ENCODE results near the gene ST6GAL1.

The ST6GAL1 gene

DNA sequence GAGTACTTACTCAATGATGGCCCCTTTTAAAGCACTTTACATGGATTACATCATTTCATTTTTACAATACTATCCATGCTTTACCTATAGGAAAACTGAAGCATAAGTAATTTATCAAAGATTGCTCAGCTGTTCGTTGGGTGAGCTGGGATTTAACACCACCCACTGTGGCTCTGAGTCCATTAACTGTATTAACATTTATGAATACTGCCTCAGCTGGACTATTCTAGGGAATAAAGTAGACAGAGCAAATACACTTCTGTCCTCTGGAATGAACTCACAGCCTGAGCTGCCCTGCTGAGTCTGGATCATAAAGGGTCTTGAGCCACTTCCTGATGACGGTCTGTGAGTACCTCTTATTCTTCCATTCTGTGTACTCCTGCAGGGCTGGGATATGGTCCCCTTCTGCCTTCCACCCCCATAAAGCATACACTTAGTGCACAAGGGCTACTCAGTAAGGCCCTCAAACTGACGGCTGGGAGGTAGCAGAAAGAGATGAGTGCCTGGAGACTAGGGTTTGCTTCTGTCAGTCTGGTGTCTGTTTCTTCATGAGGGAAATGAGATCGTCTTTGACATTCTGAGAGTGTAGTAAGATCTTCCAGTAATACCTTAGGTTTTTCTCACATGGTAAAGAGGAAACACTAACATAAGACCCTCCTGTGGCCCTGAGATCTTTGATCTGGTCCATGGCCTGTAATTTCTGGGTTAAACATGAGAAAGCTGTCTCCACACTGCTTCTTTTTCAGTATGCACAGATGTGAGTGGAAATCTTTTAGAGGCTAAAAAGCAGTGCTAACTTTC, 12.6 kb upstream of the ST6GAL1 start:
- no peak for DNase-seq

DNA sequence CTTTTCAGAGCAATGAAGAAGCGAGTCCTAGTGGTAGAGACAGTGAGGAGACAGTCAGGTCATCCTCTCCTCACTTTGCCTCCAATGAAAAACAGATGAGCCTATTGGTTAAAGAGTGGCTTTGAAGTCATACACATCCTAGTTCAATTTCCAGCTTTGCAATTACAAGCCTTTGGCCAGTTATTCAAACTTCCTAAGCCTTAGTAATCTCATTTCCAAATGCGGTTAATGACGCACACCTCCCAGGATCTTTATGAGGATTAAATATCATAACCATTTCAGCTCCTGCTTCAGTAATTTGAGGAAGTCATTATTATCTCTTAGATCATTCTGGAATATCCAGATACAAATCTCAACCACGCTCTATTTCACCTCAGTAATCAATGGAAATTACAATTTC, 10.0 kb upstream of the ST6GAL1 start:
- DNase-seq = no peak

DNA sequence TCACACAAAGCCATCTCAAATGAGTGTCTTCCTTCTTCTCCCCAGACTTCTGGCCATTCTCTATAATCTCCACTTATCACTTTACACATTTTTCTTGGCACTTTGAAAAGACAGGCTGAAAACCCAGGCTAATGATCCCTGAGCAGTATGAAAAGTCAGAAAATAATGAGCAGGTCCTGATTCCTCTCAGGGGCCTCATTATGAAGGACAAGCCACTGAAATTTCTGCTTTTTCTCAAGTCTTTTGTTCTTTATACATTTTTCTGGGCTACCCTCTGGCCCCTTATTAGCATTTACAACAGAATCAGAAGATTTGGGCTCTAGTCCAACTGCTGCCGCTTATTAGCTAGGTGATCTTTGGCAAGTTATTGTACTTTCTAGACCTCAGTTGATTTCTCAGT, 9.5 kb upstream of the ST6GAL1 start:
- no peak for DNase-seq

DNA sequence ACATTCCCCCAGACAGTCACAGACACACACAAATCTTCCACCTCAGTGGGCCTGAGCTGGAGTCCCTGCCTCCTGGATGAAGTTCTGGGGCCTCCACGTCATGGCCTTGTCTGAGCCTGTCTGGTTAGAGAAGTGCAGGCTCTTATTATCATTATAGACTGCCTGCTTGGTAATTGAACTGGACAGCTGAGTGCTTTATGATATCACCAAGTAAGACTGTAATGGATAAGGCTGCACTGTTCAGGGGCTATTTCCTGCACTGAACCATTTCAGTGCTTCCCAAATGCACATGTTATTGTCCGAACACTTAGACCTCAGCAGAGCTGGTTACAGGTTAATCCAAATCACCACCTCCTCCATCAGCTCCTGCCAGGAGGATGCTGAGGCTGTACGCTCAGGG, 8.7 kb upstream of the ST6GAL1 start:
- no peak for DNase-seq

DNA sequence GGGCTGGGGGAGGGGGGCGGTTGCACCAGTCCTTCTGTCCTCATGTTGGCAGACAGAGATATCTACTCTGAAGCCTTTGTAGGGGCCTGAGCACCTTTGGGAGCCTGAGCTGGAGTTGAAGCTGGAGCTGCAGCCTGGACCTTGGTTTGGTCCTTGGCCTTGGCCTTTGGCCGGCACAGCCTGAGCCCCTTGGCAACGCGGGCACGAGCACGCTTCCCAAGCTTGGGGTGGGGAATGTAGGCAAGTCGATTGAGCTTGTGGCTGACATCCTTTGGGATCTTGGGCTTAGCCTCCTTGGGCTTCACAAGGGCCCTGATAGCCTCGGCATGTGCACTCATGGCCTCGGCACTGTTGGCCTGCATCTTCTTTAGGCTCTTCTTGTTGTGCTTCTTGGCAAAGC, 8.1 kb upstream of the ST6GAL1 start:
- no peak for DNase-seq

DNA sequence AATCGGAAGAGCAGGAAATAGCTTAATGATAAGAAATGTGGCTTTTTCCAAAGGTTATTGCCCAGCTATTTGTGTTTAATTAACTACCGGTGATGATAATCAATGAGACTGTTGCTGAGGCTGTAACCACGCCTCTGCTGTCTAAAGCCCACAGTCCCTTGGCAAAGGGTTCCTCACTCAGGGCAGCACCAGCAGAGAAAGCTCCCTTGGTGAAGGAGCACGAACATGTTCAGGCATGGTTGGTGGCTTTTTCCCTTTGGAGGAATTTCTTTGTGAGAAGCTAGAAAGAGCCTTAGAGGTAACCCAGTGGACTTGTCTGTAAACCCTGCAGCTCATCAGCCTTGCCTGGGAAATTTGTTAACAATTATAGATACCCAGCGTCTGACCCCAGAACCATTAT, 7.5 kb upstream of the ST6GAL1 start:
- no peak for DNase-seq

DNA sequence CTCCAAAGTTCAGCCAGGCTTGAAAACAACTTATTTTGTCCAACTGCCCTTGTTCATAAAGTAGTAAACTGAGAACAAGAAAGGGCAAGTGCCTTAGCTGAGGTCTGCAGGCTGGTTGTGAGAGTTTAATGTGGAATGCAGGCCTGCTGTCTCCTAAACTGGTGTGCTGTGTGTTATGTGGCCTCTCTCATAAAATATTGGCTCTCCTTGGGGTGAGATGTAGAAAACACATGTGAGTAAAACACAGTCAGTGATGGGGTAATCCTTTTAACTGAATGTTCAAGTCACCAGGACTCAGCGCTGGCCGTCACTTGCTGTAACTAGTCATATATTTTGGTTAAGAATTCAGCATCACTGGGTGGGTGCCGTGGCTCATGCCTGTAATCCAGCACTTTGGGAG, 7.1 kb upstream of the ST6GAL1 start:
- DNase-seq = no peak

DNA sequence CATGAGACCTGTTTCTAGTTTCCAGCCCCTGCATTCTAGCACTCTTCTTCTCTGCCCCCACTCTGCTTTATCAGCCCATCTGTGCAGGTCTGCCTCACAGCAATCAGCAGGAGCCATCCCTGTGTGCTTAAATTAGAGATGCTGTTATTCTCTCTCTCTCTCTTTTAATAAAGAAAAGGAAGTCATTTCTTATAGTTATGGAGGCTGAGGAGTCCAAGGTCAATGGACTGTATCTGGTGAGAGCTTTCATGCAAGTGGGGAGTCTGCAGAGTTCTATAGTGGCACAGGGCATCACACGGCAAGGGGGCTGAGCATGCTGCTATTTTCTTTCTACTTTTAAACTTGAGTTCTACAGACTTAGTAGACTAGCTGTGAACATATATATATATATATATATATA, 4.5 kb upstream of the ST6GAL1 start:
- no peak for DNase-seq

DNA sequence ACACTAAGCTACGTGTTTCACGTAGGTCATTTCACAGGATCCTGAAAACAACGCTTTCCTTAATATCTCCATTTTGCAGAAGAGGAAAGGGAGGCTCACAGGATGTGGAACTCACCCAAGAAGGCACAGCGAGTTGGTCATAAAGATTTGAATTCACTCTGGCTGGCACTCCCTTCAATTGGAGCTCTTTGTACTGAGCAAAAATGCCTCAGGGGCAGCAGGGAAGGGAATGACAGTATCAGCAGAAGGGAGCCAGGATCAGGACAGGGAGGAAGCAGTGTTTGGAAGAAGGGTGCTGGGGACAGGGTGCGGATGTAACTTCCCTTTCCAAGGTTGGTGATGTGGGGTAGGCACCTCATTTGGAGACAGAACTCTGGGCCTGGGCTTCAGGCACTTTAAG, 1.1 kb upstream of the ST6GAL1 start:
- DNase-seq = no peak

DNA sequence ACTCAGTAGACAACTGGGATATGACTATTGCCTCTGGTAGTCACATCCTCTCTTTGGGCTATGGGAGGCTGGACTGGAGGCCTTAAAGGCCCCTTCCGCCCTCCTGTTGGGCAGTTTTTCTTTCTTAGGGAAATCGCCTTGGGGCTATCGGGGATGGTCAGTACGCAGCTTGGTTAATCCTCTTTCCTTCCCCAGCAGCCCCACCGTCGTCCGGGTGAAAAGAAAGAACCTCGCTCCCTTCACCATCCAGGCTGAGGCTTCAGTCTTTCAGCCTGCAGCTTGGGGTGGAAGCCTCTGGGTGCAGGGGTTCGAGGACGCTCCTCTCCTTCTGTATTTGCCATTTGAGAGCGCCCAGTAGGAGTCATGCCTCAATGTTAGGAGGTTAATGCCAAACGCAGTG, 641 bp upstream of the ST6GAL1 start:
- no peak for DNase-seq

DNA sequence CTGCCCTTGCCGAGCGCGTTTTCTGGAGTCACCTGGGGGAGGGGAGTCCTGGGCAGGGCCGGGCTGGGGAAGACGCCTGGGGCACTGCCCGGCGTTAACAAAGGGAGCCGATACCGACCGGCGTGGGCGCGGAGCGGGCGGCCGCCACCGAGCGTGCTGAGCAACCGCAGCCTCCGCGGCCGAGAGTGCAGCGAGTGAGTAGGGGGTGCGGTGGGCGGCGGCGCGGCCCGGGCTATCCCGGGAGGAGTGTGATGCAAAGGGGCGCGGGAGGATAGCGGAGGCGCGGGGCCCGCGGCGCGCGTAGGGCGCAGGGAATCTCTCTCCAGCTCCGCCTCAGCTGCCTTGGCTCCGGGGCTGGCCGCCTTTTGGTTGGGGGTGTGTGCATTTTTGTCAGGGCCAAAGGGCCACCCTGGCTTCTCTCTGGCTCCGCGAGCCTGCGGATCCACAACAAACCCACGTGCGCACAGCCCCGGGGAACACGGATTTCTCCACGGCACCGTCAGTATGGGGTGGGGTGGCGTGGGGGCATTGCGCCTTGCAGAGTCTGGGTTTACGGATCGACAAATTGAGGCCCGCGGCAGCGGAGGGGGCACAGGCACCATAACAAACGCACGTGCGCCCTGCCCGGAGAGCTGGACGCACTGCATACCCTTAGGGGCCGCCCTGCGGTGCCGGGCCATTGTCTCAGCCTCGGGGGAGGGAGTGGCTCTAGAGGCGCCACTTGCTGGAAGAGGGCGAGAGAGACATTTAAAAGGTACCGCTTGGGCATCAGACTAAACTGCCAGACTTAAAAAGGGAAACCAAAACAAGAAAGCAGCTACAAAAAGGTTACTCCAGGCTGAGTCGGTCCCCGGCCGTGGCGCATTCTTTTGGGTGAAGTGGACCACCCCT, 560 bp downstream of the ST6GAL1 start:
- no peak for DNase-seq

DNA sequence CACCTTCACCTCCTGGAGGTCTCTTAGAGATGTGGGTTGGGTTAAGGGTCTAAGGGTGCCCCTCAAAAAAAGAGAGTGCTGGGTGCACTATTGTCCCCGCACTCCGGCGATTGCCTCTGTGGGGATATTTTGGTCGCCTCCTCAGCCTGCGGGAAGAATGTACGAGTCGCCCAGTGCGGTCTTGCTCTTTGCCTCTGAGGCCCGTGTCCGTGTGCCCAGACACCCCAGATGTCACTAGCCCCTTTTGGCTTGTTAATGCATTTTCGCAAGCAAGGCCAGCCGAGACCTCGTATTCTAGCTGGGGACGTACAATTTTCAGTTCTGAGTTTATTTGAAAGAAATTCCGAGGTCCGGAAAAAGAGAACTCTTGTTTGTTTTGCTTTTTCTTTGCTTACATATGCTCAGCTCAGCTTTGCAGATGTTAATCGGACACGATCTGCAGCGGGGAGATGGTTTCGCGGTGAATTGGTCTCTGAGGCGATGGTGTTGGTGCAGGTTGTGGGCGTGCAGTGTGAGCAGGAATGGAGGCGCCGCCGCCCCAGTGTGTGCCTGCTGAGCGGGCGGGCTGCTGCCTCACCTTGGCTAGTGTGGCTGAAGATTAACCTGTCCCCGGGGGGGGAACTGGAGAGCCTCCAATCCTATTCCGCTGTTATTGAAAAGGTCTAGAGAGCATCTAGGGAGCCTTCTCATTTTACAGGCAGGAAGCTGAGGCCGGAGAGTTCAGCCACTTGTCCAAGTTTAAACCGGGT, 1.4 kb downstream of the ST6GAL1 start:
- no peak for DNase-seq

DNA sequence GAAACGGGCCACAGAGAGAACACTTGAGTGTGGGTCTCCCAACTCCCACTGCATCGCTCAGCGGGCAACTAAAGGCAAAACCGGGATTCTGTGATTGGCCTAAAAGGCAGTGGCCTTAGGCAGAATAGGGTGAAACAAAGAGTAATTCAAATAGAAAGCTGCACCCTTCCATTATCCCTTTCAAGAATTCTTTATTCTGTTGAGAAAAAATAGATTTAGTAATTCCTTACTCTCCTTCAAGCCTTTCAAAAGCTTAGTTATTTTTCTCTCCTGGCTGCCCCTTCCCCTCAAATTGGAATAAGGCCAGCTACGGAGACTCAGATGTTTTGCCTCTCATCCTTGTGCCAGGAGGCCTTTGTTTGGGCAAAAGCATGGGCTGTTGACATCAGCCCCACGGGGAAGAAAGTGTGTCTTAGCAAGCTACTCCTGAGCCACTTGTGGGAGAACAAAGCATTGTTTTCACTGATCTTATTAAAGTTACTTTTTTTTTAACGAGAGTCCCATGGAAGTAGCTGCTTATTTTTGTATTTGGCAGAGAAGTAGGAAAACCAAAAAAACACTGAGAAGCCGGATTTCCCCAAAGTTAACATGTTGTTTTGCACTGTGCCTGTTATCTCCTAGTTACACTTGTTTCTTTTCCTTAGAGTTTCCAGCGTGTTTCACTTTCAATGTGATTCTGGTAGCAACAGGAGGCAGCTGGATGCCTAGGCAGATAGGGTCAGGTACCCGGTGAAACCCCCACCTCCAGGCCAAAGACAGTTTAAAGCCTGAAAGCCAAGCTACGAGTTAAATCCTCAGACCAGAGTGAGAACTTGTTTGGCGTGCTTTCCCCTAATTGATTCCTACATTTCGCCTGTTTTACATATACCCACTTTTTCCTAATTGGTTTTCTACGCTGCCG, 2.2 kb downstream of the ST6GAL1 start:
- DNase-seq = no peak

DNA sequence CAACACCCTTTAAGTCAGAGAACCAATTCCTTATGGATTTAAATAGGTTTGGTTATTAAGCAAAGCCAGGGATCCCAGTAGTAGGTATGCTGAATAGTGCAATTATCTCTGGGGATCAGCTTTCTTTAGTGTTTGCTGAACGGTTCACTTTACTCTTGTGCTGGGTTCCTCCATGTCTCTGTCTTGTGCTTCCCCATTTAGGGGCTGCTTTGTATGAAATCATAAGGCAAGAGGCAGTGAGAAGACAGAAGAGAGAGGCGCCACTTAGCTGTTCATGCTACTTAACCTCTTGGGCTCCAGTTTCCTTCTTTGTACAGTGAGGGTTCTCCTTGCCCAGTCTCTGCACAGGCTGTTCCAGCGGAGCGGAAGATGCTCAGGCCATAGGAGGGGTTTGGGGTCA, 3.5 kb downstream of the ST6GAL1 start:
- DNase-seq = no peak

DNA sequence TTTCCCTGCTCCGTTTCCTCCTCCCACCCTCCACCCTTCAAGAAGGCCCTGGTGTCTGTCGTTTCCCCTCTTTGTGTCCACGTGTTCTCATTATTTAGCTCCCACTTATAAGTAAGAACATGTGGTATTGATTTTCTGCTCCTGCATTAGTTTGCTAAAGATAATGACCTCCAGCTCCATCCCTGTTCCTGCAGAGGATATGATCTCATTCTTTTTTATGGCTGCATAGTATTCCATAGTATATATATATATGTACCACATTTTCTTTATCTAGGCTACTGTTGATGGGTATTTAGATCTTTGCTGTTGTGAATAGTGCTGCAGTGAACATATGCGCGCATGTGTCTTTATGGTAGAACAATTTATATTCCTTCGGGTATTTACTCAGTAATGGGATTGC, 4.8 kb downstream of the ST6GAL1 start:
- DNase-seq = no peak

DNA sequence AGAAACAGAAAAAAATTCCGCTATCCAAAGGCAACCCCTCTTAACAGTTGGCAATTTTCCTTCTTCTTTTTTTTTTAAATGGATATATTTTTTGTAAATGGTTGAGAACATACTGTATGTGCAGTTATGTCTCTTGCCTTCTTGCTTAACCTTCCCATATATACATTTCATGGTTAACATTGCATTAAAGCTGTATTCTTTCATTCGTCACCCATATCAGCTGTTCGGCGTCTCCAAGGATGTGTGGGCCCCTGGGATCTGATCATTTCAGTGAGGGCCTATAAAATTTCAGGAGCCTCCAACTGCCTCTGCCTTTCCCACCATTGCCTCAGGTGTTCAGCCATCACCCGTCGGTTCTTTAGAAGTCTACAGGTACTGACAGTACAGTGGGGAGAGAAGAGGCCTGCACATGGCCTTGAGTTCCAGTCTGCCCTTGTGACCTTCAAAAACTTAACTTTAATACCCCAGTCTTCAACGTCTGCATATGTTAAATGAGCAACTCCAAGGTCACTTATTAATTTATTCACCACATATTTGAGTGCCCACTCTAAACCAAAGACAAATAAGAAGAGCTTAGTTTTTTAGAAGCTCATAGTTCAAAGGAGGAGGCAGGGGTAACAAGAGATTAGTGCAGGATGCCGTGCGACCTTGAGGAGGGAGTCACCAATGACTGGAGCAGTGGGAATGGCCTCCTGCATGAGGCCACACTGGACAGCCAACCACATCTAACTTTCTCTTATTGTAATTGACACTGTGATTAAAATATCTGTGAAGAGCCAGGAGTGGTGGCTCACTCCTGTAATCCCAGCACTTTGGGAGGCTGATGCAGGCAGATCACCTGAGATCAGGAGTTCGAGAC, 6.9 kb downstream of the ST6GAL1 start:
- DNase-seq = no peak

DNA sequence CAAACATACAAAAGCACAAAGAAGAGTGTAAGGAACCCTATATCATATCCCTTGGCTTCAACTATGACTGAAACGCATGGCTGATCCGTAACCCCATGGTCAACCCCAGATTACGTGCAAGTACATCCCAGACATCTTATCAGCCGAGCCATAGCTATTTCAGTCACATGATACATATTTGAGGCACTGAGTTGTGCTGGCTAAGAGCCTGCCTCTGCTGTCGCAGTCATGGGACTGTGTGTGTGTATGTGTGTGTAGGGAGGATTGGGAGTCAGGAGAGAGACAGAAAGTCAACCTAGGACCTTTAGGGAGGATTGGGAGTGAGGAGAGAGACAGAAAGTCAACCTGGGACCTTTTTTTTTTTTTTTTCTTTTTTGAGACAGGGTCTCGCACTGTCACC, 8.4 kb downstream of the ST6GAL1 start:
- DNase-seq = no peak

DNA sequence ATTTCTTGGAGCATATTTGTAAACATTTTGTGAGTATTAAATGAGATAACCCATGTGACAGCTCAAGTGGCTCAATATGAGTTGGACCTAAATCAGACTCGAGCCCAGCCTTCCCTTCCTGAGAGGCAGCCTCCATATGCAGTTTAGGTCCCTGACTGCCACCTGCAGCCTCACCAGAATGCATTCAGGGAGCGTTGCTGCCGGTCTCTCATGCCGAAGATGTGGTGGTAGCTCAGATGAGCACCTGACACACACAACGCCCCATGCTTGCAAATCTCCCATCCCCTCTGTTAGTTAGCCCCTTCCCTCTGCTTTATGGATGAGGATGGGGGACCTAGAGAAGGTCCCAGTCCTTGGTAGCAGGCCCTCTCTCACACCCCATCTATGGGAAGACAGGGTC, 9.2 kb downstream of the ST6GAL1 start:
- DNase-seq = no peak

DNA sequence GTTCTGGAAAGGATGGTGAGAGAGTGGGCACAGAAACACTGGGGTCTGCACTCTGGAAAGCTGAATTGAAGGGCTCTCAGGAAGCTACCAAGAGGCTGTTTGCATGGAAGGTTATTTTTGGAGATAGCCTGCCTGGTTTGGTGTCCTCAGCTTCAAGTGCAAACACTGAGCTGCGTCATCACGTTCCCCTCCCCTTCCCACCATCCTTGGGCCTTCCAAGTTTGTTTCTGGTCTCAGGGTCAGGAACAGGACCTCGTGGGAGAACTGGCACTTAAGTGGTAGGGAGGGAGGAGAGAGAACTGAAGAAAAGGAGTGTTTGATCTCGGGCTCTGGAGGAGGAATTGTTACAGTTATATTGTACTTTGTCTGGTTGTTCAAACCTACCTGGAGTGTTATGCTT, 10.6 kb downstream of the ST6GAL1 start:
- no peak for DNase-seq

DNA sequence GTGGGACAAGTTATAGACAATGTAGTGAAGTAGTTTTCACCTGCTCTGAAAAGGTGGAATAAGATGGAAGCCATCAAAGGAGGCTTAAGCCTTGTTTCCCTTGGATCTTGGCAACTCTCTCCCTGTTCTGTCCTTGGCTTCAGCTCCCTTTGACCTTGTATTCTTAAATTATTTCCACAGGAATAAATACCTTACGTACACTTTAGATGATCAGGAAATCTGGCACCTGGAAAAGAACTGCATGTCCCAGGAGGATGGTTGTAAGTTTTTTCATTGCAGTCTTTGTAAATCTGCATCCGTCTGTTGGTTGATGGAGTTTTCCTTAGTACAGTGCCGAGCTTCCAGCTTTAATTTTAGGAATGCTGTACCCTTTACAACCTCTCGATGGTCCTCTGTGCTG, 11.8 kb downstream of the ST6GAL1 start:
- no peak for DNase-seq

DNA sequence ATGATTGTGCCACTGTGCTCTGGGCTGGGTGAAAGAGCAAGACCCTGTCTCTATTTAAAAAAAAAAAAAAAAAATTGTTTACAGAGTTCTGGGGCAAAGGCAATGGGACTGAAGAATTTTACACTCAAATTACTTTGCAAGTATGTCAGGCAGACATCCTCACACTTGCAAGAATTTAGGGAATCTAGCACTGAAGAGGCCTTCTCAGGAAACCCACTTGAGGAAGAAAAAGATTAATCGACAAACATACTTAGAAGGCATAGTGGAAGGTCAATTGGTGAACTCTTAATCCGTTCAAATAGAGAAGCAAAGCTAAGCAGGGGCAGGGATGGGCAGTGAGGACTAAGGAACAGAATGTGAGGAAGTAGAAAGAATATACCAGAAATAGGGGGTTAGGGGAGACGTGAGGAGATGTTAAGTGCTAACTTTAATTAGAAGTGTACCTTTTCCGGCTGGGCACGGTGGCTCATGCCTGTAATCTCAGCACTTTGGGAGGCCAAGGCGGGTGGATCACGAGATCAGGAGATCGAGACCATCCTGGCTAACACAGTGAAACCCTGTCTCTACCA, 15.0 kb downstream of the ST6GAL1 start:
- DNase-seq = no peak

All from NCI-H748 treated with DMSO at 0.1 percent for 48 hours (cell line).